Activated CD8-positive, alpha-beta memory T cell treated with anti-CD3 and anti-CD28 coated beads for 36 hours (primary cell): ENCODE data around the gene TIMM22. TPM values are rescaled to one million over a fixed set of nuclear protein-coding genes. Genes with fewer than 3 reads are reported as not detected.
"Not testable (repeated sequence)": the region's sequence is repeated elsewhere in the genome, so short reads cannot be mapped to it uniquely, and the experiment has no call there.

ENCODE experiments used
- CTCF ChIA-PET: fragments of 350-600 bp; sonication (Branson Sonifier 250); formaldehyde crosslinking; loops from one replicate; lab custom pipeline; 2021; ENCODE audit warnings: antibody characterized with exemption; lab: Charles Lee
- POLR2A ChIA-PET: fragments of 350-600 bp; sonication (Branson Sonifier 250); formaldehyde crosslinking; loops from one replicate; lab custom pipeline; 2021; ENCODE audit warnings: antibody characterized with exemption; lab: Charles Lee
- total RNA-seq, 2 experiments: library from RNA; stranded (reverse); gene quantifications; one replicate each; pipeline ENCODE4 v1.2.3, GENCODE V29; 2021

The TIMM22 gene
- total RNA-seq, 2 experiments from 2014 or later = 18.9 to 19.1 TPM

- POLR2A ChIA-PET = not testable (repeated sequence)
- CTCF ChIA-PET = interaction anchor here (0.9 kb wide), 1 partner anchor 11 kb away, joined by 3 read pairs; no protein-coding TSS in a partner anchor
These were observed 47.6 kb downstream of the TIMM22 start for GRCh38 chr17:1044387-1045009.

- ChIA-PET CTCF (no interaction called here), POLR2A (no interaction called here)
These were observed 48.5 kb downstream of the TIMM22 start for GRCh38 chr17:1045456-1045855.

DNA sequence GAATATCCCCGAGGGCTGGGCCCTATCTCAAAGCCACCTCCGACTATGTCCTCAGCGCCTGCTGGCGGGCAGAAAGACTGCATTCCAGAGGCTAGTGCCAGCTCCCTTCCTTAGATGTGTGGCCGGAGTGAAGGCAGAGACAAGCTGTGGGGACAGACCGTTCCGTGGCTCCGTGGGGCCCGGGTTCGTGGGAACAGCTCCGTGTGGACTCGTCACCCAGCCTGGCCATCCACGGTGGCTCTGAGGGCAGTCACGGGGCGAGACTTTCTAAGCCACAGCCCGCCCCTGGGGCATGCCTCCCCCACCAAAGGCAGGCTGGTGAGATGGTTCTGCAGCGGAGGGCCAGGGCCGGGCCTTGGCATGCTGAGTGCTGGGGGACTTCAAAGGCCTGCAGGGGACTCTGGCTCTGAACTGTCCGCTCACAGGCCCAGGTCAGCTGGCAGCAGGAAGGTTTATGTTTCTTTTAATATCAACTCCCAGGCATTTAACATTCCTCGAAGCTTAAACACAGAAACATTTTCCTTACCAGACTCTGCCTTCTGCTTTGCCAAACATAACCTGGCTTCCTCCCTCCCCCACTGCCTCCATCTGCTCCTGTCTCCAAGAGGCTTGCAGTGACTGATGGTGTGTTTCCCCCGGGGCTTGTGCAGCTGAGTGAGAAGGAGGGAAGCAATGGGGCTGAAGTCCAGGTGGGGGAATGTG, 50.4 kb downstream of the TIMM22 start:
- POLR2A ChIA-PET = no interaction called here
- CTCF ChIA-PET = no interaction called here

GRCh38 chr17:1047879-1048470, 51.0 kb downstream of the TIMM22 start:
- ChIA-PET POLR2A (no interaction called here), CTCF (no interaction called here)

- POLR2A ChIA-PET, CTCF ChIA-PET: not testable (repeated sequence)
These were observed 51.7 kb downstream of the TIMM22 start for GRCh38 chr17:1048516-1049115.

DNA sequence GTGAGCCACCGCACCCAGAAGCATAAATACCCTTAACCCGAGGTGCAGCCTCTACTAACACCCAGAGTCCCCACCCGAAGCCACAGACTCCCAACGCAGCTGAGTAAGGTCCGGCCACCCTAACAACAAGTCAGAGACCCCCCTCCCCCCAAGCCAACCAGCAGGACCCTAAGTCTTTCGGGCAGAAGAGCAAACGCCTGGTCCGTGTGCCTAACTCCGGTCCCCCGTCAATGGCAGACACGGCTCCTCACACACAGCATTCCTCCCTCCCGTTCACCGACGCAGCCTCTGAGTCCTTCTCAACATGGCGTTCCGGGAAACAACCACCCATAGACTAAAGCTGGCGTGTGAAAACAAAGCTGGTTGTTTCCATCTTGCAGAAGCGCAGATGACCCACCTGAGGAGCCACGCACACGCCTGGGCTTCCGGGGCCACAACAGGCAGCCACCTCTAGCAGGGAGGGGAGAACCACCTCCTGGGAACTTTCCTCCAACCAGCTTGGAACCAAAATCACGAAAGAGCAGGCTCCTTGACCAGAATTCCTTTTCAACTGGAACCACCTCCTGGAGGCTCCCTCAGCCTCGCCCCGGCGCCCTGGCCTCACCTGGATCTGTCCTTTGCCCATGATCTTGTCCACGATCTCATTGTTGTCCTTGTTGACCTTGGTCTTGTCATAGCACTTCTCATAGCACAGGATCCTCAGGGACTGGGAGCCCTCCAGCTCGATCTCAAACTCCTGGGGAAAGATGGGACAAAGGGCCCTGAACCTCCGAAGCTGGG, 52.7 kb downstream of the TIMM22 start:
- POLR2A ChIA-PET = no interaction called here
- CTCF ChIA-PET = no interaction called here

GRCh38 chr17:1050246-1050995, 53.5 kb downstream of the TIMM22 start:
- CTCF ChIA-PET = no interaction called here
- POLR2A ChIA-PET = no interaction called here

DNA sequence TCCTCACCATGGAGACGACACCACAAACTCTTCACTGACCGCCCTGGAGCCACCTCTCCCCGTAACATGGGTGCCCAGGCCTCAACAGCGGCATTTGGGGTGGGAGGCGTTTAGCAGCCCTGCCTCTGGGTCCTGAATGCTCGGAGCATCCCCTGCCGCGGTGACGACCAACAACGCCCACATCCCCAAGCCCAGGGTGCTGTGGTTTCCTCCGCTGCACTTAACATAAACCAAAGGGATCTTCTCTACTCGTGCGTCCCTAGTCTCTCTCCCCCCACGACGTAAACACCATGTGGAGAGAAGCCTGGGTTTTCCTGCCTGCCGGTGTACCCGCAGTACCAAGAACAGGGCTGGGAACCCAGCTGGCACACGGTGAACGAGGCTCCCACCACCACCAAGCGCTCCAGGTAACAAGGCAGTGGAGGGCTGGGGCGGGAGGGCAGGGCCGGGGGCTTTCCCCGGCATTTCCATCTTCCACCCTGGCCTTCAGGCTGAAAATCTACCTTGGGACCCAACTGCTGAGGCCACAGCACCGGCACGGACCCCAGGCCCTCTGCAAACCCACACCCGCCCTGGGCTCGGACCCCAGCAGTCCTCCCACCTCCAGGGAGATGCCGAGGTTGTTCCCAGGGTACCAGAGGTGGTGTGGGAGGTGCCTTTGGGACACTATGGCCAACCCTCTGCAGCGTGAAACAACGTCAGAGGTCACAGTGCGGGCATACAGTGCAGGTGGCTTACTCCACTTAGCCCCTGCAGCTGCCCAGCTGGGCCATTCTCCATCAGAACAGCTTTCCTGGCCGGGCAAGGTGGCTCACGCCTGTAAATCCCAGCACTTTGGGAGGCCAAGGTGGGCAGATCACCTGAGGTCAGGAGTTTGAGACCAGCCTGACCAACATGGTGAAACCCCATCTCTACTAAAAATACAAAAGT, 54.3 kb downstream of the TIMM22 start:
- CTCF ChIA-PET = no interaction called here

More for the DNA sequence above, 54.3 kb downstream of the TIMM22 start:
- POLR2A ChIA-PET = no interaction called here

Other genes with a start within 250 kb of the TIMM22 start
- gene GEMIN4, start 244.9 kb upstream of the TIMM22 start, total RNA-seq = 10 to 100 TPM; 58.3 to 62.5 TPM
- 10 to 100 TPM; 80.3 to 82.4 TPM for gene GLOD4, start 214.8 kb upstream of the TIMM22 start, total RNA-seq
- 10 to 100 TPM; 37.9 to 40.1 TPM for gene MRM3, start 214.8 kb upstream of the TIMM22 start, total RNA-seq
- gene NXN, start 17.4 kb upstream of the TIMM22 start, total RNA-seq = under 1 TPM; 0.13 to 0.25 TPM
- gene ABR, start 182.9 kb downstream of the TIMM22 start, total RNA-seq = 10 to 100 TPM; 52.5 to 56.2 TPM